Fibroblast of pulmonary artery (primary cell): ENCODE results near the gene NCL.

Experiments used
- DNase-seq: peaks from one replicate; pipeline ENCODE4 v3.0.0-alpha.2; 2010; ENCODE audit warnings: low read depth
- H3K4me3 ChIP-seq: replicated peaks from 2 replicates; pipeline ENCODE4 v1.5.1; 2011; ENCODE audit warnings: low read depth, mild to moderate bottlenecking, control low read depth, low read length, moderate library complexity
- TF ChIP-seq, protein P1 (sequence below): IDR thresholded peaks from 2 replicates; pipeline ENCODE4 v1.5.1; 2011; ENCODE audit warnings: mild to moderate bottlenecking, control low read depth, low read length, inconsistent platforms; ENCODE audit errors: missing control alignments

Gene NCL

DNA sequence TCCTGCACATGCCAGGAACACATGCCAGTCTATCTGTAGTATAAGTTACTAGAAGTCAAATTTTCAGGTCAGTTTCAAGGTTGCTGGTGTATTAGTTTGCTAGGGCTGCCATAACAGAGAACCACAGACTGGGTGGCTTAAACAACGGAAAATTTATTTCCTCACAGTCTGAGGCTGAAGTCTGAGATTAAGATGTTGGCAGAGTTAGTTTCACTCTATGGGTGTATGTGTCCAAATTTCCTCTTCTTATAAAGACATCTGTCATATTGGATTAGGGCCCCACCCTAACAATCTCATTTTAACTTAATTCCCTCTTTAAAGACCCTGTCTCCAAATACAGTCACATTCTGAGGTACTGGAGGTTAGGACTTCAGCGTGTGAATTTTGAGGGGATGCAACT lies 42.2 kb downstream of the NCL start:
- DNase-seq, result no peak
- TF ChIP-seq, protein P1, sequence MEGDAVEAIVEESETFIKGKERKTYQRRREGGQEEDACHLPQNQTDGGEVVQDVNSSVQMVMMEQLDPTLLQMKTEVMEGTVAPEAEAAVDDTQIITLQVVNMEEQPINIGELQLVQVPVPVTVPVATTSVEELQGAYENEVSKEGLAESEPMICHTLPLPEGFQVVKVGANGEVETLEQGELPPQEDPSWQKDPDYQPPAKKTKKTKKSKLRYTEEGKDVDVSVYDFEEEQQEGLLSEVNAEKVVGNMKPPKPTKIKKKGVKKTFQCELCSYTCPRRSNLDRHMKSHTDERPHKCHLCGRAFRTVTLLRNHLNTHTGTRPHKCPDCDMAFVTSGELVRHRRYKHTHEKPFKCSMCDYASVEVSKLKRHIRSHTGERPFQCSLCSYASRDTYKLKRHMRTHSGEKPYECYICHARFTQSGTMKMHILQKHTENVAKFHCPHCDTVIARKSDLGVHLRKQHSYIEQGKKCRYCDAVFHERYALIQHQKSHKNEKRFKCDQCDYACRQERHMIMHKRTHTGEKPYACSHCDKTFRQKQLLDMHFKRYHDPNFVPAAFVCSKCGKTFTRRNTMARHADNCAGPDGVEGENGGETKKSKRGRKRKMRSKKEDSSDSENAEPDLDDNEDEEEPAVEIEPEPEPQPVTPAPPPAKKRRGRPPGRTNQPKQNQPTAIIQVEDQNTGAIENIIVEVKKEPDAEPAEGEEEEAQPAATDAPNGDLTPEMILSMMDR, result no peak
- H3K4me3 ChIP-seq, result no peak overlapping the region

DNA sequence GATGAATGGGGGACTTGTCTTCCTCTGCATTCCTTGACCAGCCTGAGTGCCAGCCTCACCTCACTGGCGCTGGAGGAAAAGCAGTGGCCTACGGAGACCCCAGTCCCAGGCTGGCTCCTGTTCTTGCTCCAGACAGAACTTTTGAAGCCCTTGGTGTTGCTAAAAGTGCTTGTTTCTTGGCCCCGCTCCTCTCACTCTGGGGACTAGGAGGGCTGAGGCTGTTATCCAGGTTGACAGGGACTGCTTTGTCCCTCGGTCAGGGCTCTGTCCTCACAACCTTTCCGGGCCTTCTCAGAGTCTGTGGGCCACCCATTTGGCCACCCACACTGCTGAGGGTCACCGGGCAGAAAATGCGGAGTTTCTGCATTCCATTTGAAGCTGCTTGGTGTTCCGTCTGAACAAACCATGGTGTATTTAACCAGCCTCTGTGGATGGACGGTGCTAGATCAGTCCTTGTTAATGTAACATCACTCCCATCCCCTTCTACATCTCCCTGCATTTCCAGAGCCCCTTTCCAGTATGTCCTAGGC lies 43.2 kb downstream of the NCL start:
- no peak overlapping the region for H3K4me3 ChIP-seq
- DNase-seq, result no peak
- TF ChIP-seq, protein P1, result no peak

DNA sequence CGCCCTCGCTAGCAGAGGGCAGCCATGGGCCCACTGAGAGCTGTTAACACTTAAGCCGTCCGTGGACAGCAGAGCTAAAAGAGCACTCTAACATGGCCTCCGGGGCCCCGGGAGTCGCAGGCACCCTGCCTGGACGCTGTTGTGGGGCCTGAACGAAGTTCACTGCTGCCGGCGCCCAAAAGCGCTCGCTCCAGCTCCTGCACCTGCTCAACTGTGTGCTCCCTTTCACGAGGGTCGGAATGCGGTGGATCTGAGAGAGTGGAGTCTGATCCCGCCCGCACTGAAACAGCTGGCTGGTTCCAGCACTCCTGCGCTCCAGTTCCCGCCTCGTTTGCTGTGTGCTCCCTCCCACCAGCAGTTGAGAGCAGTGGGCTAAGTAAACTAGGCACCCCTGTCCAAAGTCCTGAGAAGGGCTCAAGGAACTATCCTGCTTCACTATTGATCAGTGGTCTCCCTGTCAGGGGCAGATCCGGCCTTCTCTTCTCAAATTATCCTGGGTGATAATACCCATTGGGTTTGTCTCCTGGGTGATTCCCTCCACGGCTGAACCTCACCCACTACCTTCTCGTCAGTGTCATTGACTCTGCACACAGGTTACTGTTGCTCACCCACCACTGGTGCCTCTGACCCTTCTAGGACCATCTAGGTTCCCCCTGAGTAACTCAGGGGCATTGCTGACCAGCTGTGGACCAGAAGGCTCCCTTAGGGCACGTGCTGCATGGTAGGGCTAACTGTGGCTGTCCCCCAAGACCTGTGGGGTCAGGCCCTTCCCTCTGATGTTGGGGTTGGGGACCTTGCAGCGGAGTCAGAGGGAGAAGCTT lies 45.3 kb downstream of the NCL start:
- no peak for DNase-seq
- TF ChIP-seq, protein P1, result no peak
- H3K4me3 ChIP-seq, result no peak overlapping the region

DNA sequence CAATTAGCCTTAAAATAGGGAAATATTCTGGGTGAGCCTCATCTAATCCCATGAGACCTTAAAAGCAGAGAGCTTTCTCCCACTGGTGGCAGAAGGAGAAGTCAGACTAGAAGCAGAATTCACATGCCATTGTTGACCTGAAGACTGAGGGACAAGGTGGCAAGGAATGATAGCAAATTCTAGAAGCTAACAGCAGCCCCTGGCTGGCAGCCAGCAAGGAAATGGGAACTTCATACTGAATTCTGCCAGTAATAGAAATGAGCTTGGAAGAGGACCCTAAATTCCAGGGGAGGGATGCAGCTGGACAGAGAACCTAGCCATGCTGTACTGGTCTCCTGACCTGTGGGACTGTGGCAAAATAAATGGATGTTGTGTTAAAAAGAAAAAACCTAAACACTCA lies 49.3 kb downstream of the NCL start:
- no peak overlapping the region for H3K4me3 ChIP-seq
- DNase-seq, result no peak
- TF ChIP-seq, protein P1, result no peak

DNA sequence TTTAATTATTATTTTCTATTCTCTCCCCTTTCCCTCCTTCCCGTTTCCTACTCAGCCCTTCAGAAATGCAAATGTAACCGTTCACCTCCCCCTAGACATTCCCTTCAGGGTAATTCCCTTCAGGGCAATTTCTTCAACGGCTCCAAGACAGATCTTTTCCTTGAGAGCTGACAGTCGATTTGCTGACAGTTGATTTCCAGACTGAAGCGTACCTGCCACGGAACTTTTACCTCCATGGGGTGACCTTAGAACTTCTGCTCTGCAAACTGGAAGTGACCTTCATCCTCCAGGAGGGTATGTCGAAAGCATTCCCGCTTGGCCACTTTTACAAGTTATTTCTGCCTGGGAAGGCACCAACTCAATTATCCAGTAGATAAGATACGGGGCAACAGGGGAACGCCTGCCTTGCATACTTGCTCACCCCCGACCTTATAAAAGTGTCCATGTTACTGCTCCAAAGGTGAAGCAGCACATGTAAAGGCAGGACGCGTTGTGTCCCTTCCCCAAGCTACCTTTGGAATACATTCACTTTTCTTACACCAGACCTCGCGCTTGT lies 50.3 kb downstream of the NCL start:
- DNase-seq, result no peak
- no peak overlapping the region for H3K4me3 ChIP-seq
- TF ChIP-seq, protein P1, result no peak

DNA sequence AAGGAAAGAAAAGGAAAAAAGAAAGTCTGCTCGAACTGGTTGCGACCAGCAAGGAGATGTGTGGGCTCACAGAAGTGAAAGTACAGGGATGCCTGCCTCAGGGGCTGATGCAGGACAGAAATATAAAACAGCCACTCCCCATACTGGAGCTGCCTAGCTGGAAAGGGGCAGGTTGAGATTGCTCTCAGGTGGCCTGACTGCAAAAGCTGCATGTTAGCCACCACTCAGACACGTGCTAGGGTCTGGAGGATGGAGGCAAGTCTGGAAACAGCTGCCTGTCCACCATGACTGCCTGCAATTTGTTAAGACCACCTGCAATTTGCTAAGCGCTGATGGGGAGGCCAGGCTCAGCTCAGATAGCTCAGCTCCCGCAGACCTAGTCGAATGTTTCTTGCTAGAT lies 50.8 kb downstream of the NCL start:
- TF ChIP-seq, protein P1, result no peak
- H3K4me3 ChIP-seq, result no peak overlapping the region
- DNase-seq, result no peak
